CD4-positive, alpha-beta T cell treated with Interleukin-15 for 4 hours (primary cell): ENCODE measurements around the gene BEND5.

Experiments
- DNase-seq: peaks from one replicate; pipeline ENCODE4 v3.0.0-alpha.2; 2020; ENCODE audit warnings: low spot score

The BEND5 gene

DNA sequence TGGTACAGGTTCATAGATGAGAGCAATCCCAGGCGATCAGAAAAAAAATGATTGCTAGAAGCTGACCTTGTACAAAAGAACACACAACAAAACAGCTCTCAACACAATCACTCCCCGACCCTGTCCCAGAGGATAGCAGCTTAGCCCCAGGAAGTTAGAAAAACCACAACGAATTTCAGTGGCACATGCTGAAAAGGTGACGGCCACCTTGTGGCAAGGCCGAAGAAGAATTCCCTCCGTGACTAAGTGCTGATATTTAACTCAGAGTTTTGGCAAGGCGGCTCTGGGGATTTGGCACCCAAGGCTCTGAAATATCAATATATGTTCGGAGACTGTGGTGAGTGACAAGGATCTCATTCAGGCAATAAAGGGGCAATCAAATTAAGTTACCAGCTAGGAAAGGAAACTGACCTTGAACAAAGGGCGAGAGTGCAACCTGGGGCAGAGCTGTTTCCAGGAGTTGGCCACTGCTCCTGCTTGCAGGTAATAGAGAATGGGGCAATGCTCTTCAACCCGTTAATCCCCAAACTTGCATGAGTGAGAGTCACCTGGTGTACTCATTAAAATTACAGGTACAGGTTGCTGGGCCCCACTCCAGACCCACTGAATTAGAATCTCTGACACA lies 96.2 kb downstream of the BEND5 start:
- DNase-seq = no peak

DNA sequence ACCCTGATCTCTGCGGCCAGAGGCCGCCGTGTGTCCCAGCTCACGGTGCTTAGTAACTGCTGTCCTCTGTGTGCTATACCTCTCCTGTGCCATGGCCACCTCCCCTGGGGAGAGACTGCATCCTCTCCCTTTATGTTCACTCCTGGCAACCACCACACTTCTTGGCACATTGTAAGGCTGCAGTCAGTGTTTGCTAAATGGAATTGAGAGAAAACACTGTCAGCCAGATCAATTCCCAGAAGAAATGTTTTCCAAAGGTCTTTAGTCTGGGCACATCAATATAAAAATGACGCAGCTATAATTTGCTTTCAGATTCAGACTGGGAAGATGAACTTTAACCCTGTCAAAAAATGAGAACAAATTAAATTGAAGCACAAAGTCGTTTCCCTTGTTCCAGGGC lies 96.8 kb downstream of the BEND5 start:
- DNase-seq = no peak

DNA sequence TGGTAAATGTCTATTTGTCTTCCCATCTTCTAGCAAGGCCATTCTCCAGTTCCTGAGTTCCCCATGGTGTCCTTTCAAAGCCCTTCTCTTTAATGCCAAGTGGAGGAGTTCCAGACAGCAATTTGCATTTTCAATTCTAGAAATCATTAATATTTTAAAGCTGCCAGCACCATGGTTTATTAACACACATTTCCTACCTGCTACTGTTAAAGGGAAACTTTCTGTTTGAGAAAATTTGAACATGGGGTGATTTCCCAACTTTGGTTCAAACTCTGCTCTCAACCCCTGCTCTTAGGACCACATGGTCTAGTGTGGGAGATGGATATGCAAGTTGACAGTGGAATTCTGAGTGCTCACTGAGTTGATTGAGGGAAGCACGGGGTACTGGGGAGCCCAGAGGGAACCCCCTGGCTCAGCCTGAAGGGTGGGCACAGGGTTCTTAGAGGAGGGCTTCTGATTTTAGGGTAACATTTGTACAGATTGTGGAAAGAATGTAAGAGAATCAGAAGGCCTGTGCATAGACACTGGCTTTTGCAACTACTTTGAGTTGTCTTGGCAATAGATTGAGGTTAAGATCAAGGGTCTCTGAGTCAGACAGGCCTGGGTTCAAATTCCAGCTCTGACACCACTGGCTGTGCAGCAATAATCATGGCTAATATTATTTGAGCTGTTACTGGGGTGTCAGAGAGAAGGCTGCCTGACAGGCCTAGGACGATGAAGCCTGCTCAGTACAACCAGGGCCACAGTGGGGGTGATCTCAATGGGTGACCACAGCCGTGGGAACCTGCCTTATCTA lies 97.8 kb downstream of the BEND5 start:
- no peak for DNase-seq
